ENCODE results near the gene GSX2.

- no peak for TF ChIP-seq POLR2AphosphoS5 (IDR thresholded peaks at IDR 0.05; ENCODE audit: low read depth, low read length)
- no peak for TF ChIP-seq PTBP1 (IDR thresholded peaks at IDR 0.05; ENCODE audit: low read depth, low read length, poor library complexity, severe bottlenecking)
- no peak for TF ChIP-seq ZNF644 (CRISPR knock-in tag; IDR thresholded peaks at IDR 0.05; ENCODE audit: low read depth)
- TF ChIP-seq SAP130 (CRISPR knock-in tag; IDR thresholded peaks at IDR 0.05; ENCODE audit: low read depth) = no peak
- no peak for TF ChIP-seq YY1 (IDR thresholded peaks at IDR 0.05; ENCODE audit: insufficient read depth, insufficient replicate concordance, low read depth, low read length)
- TF ChIP-seq ZNF484 (CRISPR knock-in tag; IDR thresholded peaks at IDR 0.05; ENCODE audit: borderline replicate concordance, low read depth) = no peak
- TF ChIP-seq LRRFIP1 (CRISPR knock-in tag; conservative IDR thresholded peaks at IDR 0.05) = no peak
- no peak for TF ChIP-seq NFYB (CRISPR knock-in tag; IDR thresholded peaks at IDR 0.05)
- no peak for TF ChIP-seq NFE2 (CRISPR knock-in tag; IDR thresholded peaks at IDR 0.05)
- no peak for TF ChIP-seq ZNF546 (CRISPR knock-in tag; conservative IDR thresholded peaks at IDR 0.05)
- TF ChIP-seq ATF7-NPFF (CRISPR knock-in tag; IDR thresholded peaks at IDR 0.05; ENCODE audit: low read depth) = no peak
- no peak for TF ChIP-seq ZBTB43 (CRISPR knock-in tag; conservative IDR thresholded peaks at IDR 0.05)
- no peak for TF ChIP-seq POLR2A (IDR thresholded peaks at IDR 0.05; ENCODE audit: insufficient read depth in 1 of 2, low read depth in 2 of 2, low read length in 2 of 2)
- TF ChIP-seq IRF2 (CRISPR knock-in tag; IDR thresholded peaks at IDR 0.05) = no peak
Measured at GRCh38 chr4:54101190-54102041, 1.5 kb downstream of the GSX2 start.

Data from HepG2 (cell line).